Frontal cortex (tissue), 4 donors: ENCODE measurements around the gene ZNF827. TPM values are rescaled to one million over a fixed set of nuclear protein-coding genes. Genes with fewer than 3 reads are reported as not detected.

Experiments
- DNase-seq, 2 donors: peaks; one replicate each; pipeline ENCODE4 v3.0.0; 2012; ENCODE audit warnings: low spot score in 2 of 2
- FAIRE-seq: peaks from 2 replicates; lab custom pipeline; 2012; peaks lifted over from hg19 to GRCh38; lab: Jason Lieb, UNC
- total RNA-seq: library from RNA; depleted of rRNA; stranded (reverse); fragments of >200 nt; gene quantifications from one replicate; pipeline ENCODE4 v1.2.3, GENCODE V29; 2014
- donor health status: control.
- donor health status: control.
- donor health status: control.

Gene ZNF827
- total RNA-seq, 1 donor from 2014 or later, result 21.2 TPM

GRCh38 chr4:145779319-145779801 is 159.3 kb downstream of the ZNF827 start:
- DNase-seq (no peak), FAIRE-seq (no peak)

DNA sequence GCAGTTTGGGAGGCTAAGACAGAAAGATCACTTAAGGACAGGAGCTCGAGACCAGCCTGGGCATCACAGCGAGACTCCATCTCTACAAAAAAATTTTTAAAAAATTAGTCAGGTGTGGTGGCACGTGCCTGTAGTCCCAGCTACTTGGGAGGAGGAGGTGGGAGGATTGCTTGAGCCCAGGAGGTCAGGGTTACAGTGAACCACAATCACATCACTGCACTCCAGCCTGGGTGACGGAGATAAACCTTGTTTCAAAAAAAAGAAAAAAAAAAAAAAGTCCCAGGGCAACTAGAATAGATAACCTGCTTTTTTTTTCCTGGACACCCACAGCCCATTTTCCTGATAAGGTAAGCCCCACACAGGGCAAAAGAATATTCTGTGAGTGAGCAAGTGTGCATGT is 162.4 kb downstream of the ZNF827 start:
- FAIRE-seq (no peak), DNase-seq (no peak)

DNA sequence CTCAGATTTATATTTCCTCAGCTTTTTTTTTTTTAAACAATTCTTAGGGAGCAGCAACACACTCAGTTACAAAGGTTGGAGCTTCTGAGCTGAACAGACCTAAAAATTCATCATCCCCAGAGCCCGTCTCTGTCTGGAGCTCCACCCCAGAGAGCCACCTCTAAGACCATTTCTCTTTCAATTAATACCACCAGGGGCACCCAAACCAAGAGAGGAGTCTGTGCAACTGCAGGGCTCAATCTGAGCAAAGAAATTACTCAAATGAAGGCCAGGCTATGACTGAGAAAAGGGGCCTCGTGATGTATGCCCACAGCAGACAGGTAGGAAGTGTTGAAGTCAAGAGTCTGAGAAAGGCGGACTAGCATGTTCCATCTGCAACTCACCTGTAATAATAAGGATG is 163.2 kb downstream of the ZNF827 start:
- no peak for FAIRE-seq
- no peak for DNase-seq

DNA sequence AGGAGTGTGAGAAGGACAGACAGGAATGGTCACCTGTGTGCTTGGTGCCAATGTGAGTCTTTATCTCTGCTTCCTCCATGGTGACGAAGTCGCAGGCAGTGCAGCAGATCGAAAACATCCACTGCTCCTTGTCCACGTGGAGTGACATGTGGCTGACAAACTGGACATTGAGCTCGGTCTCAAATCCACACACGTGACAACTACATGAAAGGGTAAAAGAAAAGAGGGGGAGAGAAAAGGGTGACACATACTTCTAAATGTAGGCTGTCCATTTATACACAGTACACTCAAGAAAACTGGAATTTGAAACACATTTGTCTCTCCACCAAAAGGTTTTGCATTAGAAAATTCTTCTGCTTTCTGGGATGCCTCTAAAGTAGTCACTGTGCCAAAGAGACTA is 164.2 kb downstream of the ZNF827 start:
- FAIRE-seq (no peak), DNase-seq (no peak)

GRCh38 chr4:145773581-145774234 is 164.9 kb downstream of the ZNF827 start:
- no peak for FAIRE-seq
- no peak for DNase-seq

- DNase-seq (no peak), FAIRE-seq (no peak)
These were observed 166.3 kb downstream of the ZNF827 start for GRCh38 chr4:145772347-145772746.

DNA sequence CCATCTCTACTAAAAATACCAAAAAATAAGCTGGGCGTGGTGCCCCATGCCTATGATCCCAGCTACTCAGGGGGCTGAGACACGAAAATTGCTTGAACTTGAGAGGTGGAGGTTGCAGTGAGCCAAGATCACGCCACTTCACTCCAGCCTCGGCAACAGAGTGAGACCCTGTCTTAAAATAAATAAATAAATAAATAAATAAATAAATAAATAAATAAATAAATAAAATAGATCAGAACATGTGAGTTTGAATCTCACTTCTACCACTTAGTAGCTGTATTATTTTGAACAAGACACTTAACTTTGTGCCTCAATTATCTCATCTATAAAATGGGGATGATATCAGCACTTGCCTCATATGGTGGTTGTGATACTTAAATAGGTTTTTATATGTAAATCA is 168.5 kb downstream of the ZNF827 start:
- DNase-seq, result no peak
- no peak for FAIRE-seq

DNA sequence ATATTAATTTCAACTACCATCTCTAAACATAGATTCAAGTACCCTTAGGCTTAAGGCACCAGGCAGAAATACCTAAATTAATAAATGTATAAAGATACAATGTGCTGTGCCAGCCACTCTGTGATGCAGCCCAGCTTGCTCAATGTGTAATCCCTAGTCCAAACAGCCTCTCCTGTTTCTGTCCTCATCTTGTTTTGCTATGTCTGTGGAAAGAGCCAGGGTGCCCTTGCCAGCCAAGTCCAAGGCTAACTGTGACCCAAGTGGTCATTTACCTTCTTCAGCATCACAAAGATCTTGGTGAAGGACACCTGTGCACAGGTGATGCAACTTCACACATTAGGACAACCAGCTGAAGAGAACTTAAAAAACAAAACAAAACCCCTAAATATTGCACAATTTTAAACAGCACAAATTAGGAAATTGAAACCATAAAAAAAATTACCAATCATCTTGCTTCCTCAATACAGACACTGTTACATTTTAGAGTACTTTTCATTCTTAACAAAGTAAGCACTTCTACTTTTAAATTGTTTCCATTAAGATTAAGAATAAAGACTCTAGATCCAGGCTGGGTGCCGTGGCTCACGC is 169.1 kb downstream of the ZNF827 start:
- no peak for DNase-seq
- FAIRE-seq, result no peak

- FAIRE-seq, result no peak
- DNase-seq, result no peak
These were observed 172.3 kb downstream of the ZNF827 start for GRCh38 chr4:145766273-145766672.

DNA sequence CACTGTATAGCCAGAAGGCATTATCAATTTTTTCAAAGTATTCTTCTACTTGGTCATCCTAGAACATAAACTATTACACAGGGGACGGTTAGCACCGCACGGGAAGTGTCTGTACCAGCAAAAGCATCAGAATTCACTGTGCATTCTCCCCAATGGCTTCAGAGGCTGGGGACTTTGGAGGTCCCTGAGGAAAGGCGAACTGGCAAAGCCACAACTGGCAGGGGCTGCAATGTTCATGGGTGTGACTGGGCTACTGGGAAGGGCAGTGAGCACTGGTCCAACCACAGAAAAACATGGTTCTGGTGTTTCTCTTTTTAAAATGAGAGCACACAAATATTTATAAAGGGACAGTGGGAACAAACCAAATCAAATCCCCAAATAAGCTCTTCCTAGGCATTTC is 175.2 kb downstream of the ZNF827 start:
- FAIRE-seq, result no peak
- DNase-seq, result no peak

- FAIRE-seq (no peak), DNase-seq (no peak)
These were observed 175.9 kb downstream of the ZNF827 start for GRCh38 chr4:145762719-145763118.

GRCh38 chr4:145760961-145761929 is 177.4 kb downstream of the ZNF827 start:
- no peak for FAIRE-seq

GRCh38 chr4:145760176-145760575 is 178.4 kb downstream of the ZNF827 start:
- FAIRE-seq, result no peak
- no peak for DNase-seq

More at GRCh38 chr4:145760961-145761929, 177.4 kb downstream of the ZNF827 start:
- DNase-seq, result no peak

- no peak for FAIRE-seq
- no peak for DNase-seq
These were observed 181.4 kb downstream of the ZNF827 start for GRCh38 chr4:145757188-145757587.

DNA sequence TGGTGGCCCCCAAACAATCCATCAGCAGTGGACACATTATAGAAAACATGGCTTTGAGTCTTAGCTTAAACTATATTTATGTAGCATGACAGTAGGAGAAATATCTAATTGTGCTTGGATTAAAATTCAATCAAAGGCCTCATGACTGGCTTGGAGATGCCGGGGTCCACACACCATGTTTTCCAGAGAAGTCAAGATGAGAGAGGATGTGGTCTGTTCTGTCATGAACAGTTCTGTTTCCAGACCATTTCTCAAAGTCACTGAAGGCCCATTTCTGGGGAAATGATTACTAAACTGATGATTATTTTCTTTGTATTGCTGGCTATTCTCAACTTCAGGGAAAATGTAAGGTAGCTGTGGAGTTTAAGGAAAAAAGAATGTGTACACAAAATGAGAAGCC is 182.4 kb downstream of the ZNF827 start:
- FAIRE-seq (no peak), DNase-seq (no peak)

- no peak for FAIRE-seq
These were observed 182.8 kb downstream of the ZNF827 start for GRCh38 chr4:145755802-145756201.

DNA sequence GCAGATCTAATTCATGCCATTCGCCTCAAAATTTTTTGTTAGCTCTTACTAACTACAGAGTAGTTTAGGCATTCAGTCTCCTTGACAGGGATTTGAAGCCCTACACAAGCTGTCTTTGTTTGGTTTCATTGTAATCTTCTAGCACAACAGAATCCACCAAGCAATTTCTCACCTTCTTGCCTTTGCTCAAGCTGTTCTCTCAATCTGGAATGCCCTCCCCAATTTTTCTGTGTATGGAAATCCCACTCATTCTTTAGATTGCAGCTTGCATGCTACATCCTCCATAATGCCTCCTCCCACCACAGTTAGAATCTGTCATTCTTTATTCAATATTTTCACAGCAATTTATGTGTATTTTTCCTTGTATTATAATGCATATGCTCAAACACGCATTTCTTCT is 195.0 kb downstream of the ZNF827 start:
- DNase-seq (no peak), FAIRE-seq (no peak)

More at GRCh38 chr4:145755802-145756201, 182.8 kb downstream of the ZNF827 start:
- DNase-seq, result no peak

- FAIRE-seq, result no peak
- no peak for DNase-seq
These were observed 197.8 kb downstream of the ZNF827 start for GRCh38 chr4:145740806-145741205.

DNA sequence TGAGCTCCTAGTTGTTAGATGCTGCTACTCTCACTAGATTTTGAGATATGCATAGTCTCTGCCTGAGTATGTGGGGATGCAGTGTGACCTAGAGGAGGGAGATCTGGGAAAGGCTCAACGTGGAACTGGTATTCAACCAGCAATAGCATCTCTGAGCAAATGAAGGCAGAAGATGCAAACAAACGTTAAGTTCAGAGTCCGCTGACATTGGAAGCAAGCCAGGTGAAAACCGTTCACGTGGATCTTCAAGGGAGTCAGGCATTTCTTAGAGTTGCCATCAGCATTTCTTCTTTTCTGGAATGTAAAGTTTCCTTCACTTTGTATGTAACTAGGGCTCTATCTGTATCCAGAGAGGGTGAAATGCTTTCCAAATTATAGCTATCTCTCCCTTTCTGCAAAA is 198.8 kb downstream of the ZNF827 start:
- DNase-seq (no peak), FAIRE-seq (no peak)

DNA sequence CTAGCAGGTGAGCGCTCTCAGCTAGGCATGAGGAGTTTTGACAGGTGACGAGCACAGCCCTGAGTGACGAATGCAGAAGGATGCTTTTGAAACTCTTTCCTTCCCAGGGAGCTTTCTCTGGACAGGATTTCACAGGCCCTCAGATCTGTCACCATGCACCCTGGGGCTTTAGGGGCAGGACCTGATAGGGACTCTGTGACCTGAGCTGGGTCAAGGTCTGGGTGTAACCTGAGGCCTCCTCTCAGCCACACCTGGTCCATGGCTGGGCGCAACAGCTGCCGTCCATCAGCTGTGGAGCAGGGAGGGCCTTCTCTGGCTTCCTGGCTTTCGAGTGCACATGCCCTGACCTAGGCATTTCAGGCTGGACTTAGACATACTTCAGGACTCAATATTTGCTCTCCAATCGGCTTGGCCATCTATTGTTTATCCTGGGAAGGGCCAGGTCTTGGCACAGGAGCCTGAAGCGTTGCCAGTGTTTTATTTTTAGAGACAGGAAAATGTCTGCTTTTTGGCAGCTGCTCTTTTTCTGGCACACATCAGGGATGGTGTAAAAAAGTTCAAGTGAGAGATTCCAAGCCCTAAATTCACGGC is 202.3 kb downstream of the ZNF827 start:
- no peak for FAIRE-seq
- DNase-seq, result no peak
